T-helper 2 cell treated with Interferon-gamma antibody and Interleukin-4, amounts not matched to agents 5 μg/mL and 100 μg/mL, for 36 hours (primary cell): ENCODE data around the gene HAND1.
"Not testable (repeated sequence)": the region's sequence is repeated elsewhere in the genome, so short reads cannot be mapped to it uniquely, and the experiment has no call there.

Experiments
- DNase-seq: peaks from one replicate; pipeline ENCODE4 v3.0.0; 2021; ENCODE audit warnings: low spot score
- H3K27ac Mint-ChIP-seq: one replicate; pipeline ENCODE4 v1.8.0; 2021; ENCODE audit warnings: mild to moderate bottlenecking, mixed read lengths
- H3K27me3 Mint-ChIP-seq: one replicate; pipeline ENCODE4 v1.8.0; 2021; ENCODE audit warnings: low read depth, mixed read lengths
- H3K36me3 Mint-ChIP-seq: one replicate; pipeline ENCODE4 v1.8.0; 2021; ENCODE audit warnings: low read depth, mixed read lengths
- H3K4me1 Mint-ChIP-seq: one replicate; pipeline ENCODE4 v1.8.0; 2021; ENCODE audit warnings: low read depth, mixed read lengths
- H3K4me3 Mint-ChIP-seq: one replicate; pipeline ENCODE4 v1.8.0; 2022; ENCODE audit warnings: mild to moderate bottlenecking, moderate library complexity, mixed read lengths
- H3K9me3 Mint-ChIP-seq: one replicate; pipeline ENCODE4 v1.8.0; 2021; ENCODE audit warnings: mixed read lengths

The HAND1 gene

GRCh38 chr5:154515488-154515887 lies 37.5 kb upstream of the HAND1 start:
- DNase-seq, H3K4me1 Mint-ChIP-seq, H3K9me3 Mint-ChIP-seq, H3K36me3 Mint-ChIP-seq, H3K4me3 Mint-ChIP-seq, H3K27ac Mint-ChIP-seq: not testable (repeated sequence)
- H3K27me3 Mint-ChIP-seq = peaks cover 24% of the 10 kb centered on the region

DNA sequence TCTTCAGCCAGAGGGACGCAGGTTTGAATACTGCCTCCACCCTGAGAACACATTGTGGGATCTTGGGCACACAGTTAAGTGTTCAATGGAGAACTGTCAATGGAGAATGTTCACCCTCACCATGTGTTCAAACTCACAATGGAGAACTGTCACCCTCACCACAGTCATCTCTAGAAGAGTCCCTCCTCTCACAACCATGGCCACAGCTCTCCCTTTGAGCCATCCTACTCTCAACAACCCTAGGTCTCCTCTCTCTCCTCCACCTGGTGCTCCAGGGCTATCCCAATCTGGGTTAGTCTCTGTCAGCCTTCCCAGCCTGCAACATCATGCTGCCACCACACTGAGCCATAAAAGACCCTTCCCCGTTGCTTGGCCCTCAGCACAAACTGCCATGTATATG lies 36.3 kb upstream of the HAND1 start:
- Mint-ChIP-seq H3K27ac (no peak overlapping the region), H3K4me1 (peaks cover 9% of the 10 kb centered on the region), H3K36me3 (no peaks in the 10 kb centered on the region), H3K9me3 (no peaks in the 10 kb centered on the region), H3K27me3 (peaks cover 22% of the 10 kb centered on the region), H3K4me3 (no peak overlapping the region)
- DNase-seq = no peak

GRCh38 chr5:154513669-154514084 lies 35.6 kb upstream of the HAND1 start:
- Mint-ChIP-seq H3K4me1 (peaks cover 9% of the 10 kb centered on the region), H3K4me3 (no peak overlapping the region), H3K27me3 (peaks cover 21% of the 10 kb centered on the region), H3K27ac (no peak overlapping the region), H3K36me3 (no peaks in the 10 kb centered on the region), H3K9me3 (no peaks in the 10 kb centered on the region)
- no peak for DNase-seq

DNA sequence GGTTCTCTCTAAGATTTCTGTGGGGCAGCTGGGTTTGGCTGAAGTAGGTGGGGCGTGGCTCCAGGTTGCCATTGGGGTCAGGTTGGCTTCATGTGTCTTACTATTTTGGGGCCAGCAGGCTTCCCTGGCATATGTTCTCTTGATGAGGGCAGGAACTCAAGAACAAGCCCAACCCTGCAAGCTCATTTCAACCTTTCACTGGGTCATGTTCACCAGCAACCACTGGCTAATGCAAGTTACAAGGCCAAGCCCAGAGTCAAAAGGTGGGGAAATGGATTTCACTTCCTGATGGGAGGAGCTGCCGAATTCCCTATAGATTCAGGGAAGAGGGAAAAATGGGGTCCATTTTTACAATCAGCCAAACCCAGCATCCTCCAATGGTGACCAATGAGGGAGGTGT lies 34.0 kb upstream of the HAND1 start:
- no peaks in the 10 kb centered on the region for H3K9me3 Mint-ChIP-seq
- H3K36me3 Mint-ChIP-seq = no peaks in the 10 kb centered on the region
- H3K27me3 Mint-ChIP-seq = peaks cover 21% of the 10 kb centered on the region
- H3K27ac Mint-ChIP-seq = no peak overlapping the region
- H3K4me1 Mint-ChIP-seq = peaks cover 9% of the 10 kb centered on the region
- DNase-seq = no peak
- H3K4me3 Mint-ChIP-seq = no peak overlapping the region

- DNase-seq = no peak
- Mint-ChIP-seq H3K4me3 (no peak overlapping the region), H3K27me3 (peaks cover 21% of the 10 kb centered on the region), H3K27ac (no peak overlapping the region), H3K36me3 (no peaks in the 10 kb centered on the region), H3K4me1 (peaks cover 9% of the 10 kb centered on the region), H3K9me3 (no peaks in the 10 kb centered on the region)
These were observed 31.9 kb upstream of the HAND1 start for GRCh38 chr5:154509784-154510555.

DNA sequence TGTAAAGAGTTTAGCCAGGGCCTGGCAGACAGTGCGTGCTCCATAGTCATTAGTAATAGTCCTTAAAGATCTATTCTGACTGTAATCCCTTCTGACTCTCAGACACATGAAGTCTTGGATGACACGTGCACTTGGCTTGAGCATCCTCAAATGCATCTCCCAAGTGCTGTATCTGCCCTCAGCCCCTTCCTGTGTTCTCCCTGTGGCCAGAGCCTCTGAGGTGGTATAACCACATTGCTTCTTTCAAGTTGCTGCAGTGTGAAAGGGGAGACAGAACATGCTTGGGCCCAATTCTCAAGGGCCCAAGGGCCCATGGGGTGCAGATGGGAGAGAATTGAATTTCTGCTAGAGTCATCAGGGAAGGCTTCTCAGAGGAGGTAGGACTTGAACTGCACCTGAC lies 30.1 kb upstream of the HAND1 start:
- H3K27ac Mint-ChIP-seq = no peak overlapping the region
- no peaks in the 10 kb centered on the region for H3K9me3 Mint-ChIP-seq
- H3K4me3 Mint-ChIP-seq = no peak overlapping the region
- no peaks in the 10 kb centered on the region for H3K4me1 Mint-ChIP-seq
- H3K27me3 Mint-ChIP-seq = peaks cover 16% of the 10 kb centered on the region
- no peaks in the 10 kb centered on the region for H3K36me3 Mint-ChIP-seq
- DNase-seq = no peak

DNA sequence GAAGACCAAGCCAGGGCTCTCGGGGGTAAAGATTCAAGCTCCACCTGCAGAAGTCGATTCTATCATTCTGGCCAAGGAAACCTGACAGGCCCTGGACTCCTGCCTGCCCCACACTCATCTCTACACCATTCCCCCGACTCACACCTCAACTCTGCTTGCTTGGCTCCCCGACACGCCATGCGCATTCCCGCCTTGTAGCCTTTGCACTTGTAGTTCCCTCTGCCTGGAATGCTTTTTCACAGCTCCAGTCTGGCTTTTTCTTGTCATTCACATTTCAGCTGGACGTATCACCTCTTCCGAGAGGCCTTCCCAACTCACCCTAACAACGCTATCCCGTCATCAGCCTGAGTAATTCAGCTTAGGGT lies 28.7 kb upstream of the HAND1 start:
- Mint-ChIP-seq H3K27ac (no peak overlapping the region), H3K36me3 (no peaks in the 10 kb centered on the region), H3K27me3 (peaks cover 18% of the 10 kb centered on the region), H3K4me1 (no peaks in the 10 kb centered on the region), H3K4me3 (no peak overlapping the region), H3K9me3 (no peaks in the 10 kb centered on the region)
- DNase-seq = no peak

GRCh38 chr5:154506049-154506715 lies 28.2 kb upstream of the HAND1 start:
- Mint-ChIP-seq H3K4me1 (no peaks in the 10 kb centered on the region), H3K9me3 (no peaks in the 10 kb centered on the region), H3K4me3 (no peak overlapping the region), H3K27ac (no peak overlapping the region), H3K27me3 (peaks cover 16% of the 10 kb centered on the region), H3K36me3 (no peaks in the 10 kb centered on the region)
- no peak for DNase-seq

DNA sequence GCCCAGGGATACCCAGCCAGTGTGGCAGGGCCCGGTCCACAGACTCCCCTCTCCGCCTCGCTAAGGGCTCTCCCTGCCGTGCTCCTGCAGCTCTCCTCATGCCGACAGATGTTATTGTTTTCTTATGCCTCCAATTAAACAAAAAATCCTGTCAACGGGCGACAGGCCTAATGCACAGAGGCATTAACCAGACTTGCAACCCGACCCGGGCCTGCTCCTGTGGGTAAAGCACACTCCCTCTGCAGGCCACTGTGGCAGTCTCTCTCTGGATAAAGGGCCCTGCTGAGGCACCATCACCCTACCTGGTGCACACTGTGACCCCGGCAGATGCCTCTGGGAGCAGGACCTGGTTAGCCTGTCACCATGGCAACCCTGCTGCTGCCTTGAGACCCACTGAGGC lies 27.5 kb upstream of the HAND1 start:
- DNase-seq = no peak
- H3K4me3 Mint-ChIP-seq = no peak overlapping the region
- H3K4me1 Mint-ChIP-seq = no peaks in the 10 kb centered on the region
- no peak overlapping the region for H3K27ac Mint-ChIP-seq
- H3K9me3 Mint-ChIP-seq = no peaks in the 10 kb centered on the region
- peaks cover 16% of the 10 kb centered on the region for H3K27me3 Mint-ChIP-seq
- H3K36me3 Mint-ChIP-seq = no peaks in the 10 kb centered on the region

- no peak overlapping the region for H3K27ac Mint-ChIP-seq
- no peaks in the 10 kb centered on the region for H3K36me3 Mint-ChIP-seq
- no peaks in the 10 kb centered on the region for H3K4me1 Mint-ChIP-seq
- peaks cover 16% of the 10 kb centered on the region for H3K27me3 Mint-ChIP-seq
- H3K9me3 Mint-ChIP-seq = no peaks in the 10 kb centered on the region
- no peak overlapping the region for H3K4me3 Mint-ChIP-seq
- DNase-seq = no peak
These were observed 25.6 kb upstream of the HAND1 start for GRCh38 chr5:154503698-154504039.

DNA sequence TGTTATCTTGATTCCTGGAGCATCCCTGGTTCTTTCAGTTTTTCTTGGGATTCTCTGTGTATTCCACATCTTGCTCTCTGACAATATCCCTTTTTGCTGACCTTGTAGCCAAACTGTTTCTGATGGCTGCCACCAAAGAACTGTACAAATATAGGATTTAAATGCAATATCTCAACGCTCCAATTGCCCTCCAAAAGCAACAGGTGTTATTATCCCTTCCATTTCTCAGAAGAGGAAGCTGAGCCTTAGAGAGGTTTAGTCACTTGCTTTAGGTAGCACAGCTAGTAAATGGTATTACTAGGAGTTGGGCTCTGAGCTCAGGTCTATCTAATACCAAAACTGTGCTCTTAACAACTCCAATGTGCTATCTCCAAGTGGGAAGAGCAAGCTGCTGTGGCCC lies 24.2 kb upstream of the HAND1 start:
- no peaks in the 10 kb centered on the region for H3K9me3 Mint-ChIP-seq
- no peak for DNase-seq
- no peaks in the 10 kb centered on the region for H3K4me1 Mint-ChIP-seq
- no peaks in the 10 kb centered on the region for H3K36me3 Mint-ChIP-seq
- H3K4me3 Mint-ChIP-seq = no peak overlapping the region
- H3K27me3 Mint-ChIP-seq = peaks cover 21% of the 10 kb centered on the region
- no peak overlapping the region for H3K27ac Mint-ChIP-seq

GRCh38 chr5:154501566-154501965 lies 23.5 kb upstream of the HAND1 start:
- Mint-ChIP-seq H3K27ac (no peak overlapping the region), H3K4me1 (no peaks in the 10 kb centered on the region), H3K36me3 (no peaks in the 10 kb centered on the region), H3K4me3 (no peak overlapping the region), H3K27me3 (peaks cover 25% of the 10 kb centered on the region), H3K9me3 (no peaks in the 10 kb centered on the region)
- DNase-seq = no peak

- Mint-ChIP-seq H3K9me3 (no peaks in the 10 kb centered on the region), H3K27ac (no peak overlapping the region), H3K4me3 (no peak overlapping the region), H3K4me1 (no peaks in the 10 kb centered on the region), H3K27me3 (peaks cover 45% of the 10 kb centered on the region), H3K36me3 (no peaks in the 10 kb centered on the region)
- no peak for DNase-seq
These were observed 21.0 kb upstream of the HAND1 start for GRCh38 chr5:154498994-154499393.

- DNase-seq = no peak
- Mint-ChIP-seq H3K4me1 (no peaks in the 10 kb centered on the region), H3K36me3 (no peaks in the 10 kb centered on the region), H3K9me3 (no peaks in the 10 kb centered on the region), H3K27ac (no peak overlapping the region), H3K27me3 (peaks cover 48% of the 10 kb centered on the region), H3K4me3 (no peak overlapping the region)
These were observed 20.6 kb upstream of the HAND1 start for GRCh38 chr5:154498591-154498990.

DNA sequence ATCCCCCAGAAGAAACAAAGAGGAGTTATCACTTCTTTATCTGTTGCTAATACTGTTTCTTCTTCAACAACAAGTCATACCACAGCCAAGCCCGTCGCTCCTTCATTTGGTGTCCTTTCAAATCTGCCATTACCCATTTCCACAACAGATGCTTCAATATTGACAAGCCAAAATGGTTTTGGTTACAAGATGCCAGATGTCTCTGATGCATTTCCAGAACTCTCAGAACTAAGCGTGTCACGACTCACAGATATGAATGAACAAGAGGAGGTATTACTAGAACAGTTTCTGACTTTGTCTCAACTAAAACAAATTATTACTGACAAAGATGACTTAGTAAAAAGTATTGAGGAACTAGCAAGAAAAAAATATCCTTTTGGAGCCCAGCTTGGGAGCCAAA lies 16.0 kb upstream of the HAND1 start:
- Mint-ChIP-seq H3K9me3 (no peaks in the 10 kb centered on the region), H3K4me3 (no peak overlapping the region), H3K27ac (no peak overlapping the region), H3K36me3 (no peaks in the 10 kb centered on the region), H3K27me3 (peaks cover 60% of the 10 kb centered on the region), H3K4me1 (no peaks in the 10 kb centered on the region)
- DNase-seq = no peak
